ENCODE results near the gene RAB9A.
A peak's percentile ranks its signal among the peaks of the same experiment; 100 is the strongest.
"Not testable (repeated sequence)": the region's sequence is repeated elsewhere in the genome, so short reads cannot be mapped to it uniquely, and the experiment has no call there.

Gene RAB9A

DNA sequence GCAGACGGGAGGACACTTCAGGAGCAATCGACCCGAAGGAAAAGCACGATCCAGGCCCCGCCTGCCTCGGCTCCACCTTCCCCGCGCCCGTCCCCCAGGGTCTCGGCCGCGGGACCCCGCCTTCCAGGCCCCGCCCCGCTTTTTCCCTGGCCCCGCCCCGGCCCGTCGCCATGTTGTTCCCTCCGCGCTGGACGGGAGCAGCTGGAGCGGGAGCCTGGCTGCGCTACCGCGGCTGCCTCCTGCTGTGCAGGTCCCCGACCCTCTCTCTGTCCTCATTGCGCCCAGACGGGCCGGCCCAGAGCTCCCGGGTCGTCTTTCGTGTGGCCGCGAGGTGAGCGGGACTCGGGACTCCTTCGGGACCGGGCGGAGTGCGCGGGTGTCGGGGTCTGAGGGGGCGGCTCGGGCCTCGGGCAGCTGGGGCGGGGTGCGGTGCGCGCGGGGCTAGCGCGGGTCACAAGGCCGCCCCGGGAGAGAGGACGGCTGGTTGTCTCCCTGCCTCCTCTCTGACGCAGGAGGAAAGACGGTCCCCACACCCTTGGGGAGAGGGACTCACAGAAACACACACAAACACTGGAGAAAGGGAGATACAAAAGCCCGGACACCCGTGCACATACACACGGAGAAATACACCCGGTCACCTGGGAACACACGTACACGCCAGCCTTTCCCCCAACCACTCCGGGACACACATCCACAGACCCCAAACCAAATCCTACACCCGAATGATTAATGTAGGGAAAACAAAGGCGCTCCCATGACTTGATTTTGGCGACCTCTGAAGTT, at the start of gene RAB9A:
Gene RAB9A (plus strand): TSS at position 171 of the 783 bp plus-strand sequence. CDS start 19,619 bp downstream, outside the sequence.
- peak; percentile 80 for DNase-seq

DNA sequence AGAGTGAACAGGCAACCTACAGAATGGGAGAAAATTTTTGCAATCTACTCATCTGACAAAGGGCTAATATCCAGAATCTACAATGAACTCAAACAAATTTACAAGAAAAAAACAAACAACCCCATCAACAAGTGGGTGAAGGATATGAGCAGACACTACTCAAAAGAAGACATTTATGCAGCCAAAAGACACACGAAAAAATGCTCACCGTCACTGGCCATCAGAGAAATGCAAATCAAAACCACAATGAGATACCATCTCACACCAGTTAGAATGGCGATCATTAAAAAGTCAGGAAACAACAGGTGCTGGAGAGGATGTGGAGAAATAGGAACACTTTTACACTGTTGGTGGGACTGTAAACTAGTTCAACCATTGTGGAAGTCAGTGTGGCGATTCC, 47.2 kb upstream of the RAB9A start:
- not testable (repeated sequence) for DNase-seq

DNA sequence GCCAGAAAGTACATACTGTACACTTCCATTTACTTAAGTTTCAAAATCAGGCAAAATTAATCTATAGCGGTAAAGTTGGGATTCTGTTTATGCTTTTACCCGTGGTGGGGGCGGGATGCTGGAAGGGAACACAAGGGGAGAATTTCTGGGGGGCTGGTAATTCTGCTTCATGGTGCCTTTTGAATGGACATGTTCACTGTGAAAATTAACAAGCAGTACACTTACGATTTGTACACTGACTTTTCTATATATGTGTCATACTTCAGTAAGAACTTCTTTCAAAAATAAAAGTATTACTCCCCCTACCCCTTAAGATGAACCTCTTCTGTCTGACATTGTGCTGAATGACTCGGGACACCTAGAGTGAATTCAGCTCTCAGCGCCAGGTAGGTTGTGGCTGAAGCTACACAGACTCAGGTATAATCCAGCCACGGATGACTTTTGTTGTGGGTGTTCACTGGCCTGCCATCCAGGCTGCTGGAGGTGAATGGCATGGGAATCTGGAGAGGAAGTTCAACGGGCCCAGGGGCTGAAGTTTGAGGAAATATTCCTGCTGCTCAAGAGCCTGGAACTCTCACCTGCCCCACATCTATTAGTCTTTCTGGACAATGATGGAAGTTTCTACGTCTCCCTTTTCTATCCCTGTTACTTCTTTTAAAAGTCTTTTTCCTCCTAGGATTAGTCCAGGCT, 43.3 kb upstream of the RAB9A start:
- DNase-seq = no peak

DNA sequence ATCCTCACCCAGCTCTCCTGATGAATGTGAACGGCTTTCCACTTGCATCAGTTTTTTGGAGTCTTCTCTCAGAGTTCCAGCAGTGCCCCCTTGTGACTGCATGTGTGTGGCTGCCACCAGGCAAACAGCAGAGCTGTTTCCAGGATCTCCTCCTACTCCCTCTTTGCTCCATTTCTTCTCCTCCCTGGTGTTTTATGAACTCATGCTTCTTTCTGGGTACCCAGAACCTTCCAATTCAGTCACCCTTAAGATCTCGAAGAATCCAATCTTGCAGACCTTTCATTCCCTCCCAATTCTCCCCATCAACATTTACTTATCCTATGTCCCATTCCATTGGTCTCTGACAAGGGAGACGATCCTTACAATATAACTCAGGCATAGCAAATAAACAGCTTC, 42.8 kb upstream of the RAB9A start:
- peak; percentile 30 for DNase-seq

DNA sequence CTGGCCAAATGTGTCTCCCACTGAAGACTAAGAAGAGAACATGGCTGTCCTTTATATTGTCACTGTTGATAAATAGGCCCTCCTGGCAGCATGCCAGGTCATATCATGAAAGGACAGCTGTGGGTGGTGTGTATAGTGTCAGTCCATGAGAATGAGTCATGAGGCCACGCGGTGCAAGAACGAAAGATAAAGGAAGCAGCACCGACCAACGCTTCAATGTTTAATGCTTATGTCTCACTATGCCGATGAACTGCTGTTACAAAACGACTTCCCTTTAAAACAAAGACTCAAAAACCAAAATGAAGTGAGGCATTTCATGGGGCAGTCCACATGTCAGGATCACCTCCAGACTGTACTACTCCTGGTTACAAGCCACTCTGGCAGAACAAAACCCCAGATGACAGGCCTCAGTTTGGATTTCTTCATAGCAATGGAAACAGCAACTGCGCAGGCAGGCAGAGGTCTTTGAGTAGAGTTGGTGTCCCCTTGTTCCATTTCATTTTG, 41.2 kb upstream of the RAB9A start:
- DNase-seq = peak; percentile 44

GRCh38 chrX:13648336-13648735, 40.6 kb upstream of the RAB9A start:
- not testable (repeated sequence) for DNase-seq

GRCh38 chrX:13649838-13650237, 39.1 kb upstream of the RAB9A start:
- DNase-seq = no peak

- no peak for DNase-seq
Observed at GRCh38 chrX:13650318-13650717, 38.6 kb upstream of the RAB9A start.

GRCh38 chrX:13651150-13651549, 37.8 kb upstream of the RAB9A start:
- DNase-seq = no peak

DNA sequence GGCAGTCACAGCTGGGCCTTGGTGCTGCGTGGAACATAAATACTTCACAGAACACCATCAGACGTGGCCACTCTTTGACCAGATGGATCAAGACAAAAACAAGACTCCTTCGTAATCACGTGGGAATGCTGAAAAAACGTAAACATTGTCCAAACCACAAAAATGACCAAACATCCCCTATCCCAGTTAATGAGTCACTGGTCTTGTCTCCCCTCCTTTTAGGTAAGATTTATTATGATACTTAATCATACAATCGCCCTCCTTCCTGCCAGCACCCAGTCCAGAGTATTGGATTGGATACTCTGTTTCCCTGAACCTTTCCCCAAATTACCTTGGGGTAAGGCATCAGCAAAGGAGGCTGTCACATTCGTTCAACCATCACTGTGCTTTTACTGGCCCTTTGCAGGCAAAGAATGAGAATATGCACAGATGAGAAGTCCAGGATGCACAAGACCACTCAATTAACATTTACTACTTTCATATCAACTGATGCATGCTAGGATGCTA, 36.6 kb upstream of the RAB9A start:
- DNase-seq = no peak

- DNase-seq = peak; percentile 87
Observed at GRCh38 chrX:13652850-13653693, 35.9 kb upstream of the RAB9A start, which contains the start of gene TCEANC. Gene TCEANC, plus strand, starts transcription at chrX:13653141. Its CDS starts 9,368 bp downstream, at chrX:13662509.

- DNase-seq = no peak
Observed at GRCh38 chrX:13654116-13654515, 34.8 kb upstream of the RAB9A start.

GRCh38 chrX:13655674-13656073, 33.3 kb upstream of the RAB9A start:
- DNase-seq = no peak

DNA sequence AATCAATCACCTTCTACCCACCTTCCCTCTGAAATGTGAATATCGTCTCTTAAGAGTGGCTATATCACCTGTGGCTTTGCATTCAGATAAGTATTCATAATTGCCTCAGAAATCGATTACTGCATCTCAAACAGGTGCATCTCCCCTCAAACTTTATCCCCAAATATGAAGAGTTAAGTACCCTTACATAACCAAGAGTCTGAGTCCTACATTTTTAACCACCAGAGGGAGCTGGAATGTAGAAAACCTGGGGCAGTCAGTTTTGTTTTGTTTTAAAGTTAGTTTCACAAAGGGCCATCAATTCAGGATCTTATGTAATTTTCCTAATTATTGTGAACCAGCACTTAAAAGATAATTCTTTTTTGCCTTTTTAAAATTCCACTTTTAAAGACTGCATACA, 30.3 kb upstream of the RAB9A start:
- DNase-seq = no peak

DNA sequence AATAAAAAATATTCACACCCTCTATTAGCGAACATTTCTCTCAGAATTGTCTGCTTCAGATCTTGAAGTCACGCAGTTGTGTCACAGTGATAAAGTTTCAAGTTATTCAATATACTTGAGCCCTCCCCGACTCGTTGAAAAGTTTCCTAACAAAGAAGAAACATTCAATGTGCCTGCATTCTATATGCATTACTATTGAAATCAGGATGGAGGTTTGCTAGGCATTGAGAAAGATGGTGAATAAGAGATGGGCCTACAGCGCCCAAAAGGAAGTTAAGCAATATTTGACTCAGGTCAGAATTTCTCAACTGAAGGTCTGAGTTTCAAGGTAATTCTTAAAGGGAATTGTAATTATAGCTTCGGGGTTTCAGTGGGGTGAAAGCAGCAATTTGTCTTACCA, 29.9 kb upstream of the RAB9A start:
- DNase-seq = no peak

GRCh38 chrX:13661735-13662288, 27.1 kb upstream of the RAB9A start:
- DNase-seq = no peak

DNA sequence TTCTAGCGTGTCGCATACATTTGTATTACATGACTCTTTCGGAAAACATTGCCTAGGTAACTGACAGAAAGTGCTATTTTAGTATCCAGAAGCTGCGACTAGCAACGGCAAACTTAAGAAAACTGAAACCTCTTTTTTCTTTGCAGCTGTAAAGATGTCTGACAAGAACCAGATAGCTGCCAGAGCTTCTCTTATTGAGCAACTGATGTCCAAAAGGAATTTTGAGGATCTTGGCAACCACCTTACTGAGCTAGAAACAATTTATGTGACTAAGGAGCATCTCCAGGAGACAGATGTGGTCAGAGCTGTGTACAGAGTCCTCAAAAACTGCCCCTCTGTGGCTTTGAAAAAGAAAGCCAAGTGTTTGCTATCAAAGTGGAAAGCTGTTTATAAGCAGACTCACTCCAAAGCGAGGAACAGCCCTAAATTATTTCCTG, 26.6 kb upstream of the RAB9A start:
- no peak for DNase-seq

GRCh38 chrX:13664020-13664419, 24.9 kb upstream of the RAB9A start:
- no peak for DNase-seq

- no peak for DNase-seq
Observed at GRCh38 chrX:13666836-13667235, 22.1 kb upstream of the RAB9A start.

DNA sequence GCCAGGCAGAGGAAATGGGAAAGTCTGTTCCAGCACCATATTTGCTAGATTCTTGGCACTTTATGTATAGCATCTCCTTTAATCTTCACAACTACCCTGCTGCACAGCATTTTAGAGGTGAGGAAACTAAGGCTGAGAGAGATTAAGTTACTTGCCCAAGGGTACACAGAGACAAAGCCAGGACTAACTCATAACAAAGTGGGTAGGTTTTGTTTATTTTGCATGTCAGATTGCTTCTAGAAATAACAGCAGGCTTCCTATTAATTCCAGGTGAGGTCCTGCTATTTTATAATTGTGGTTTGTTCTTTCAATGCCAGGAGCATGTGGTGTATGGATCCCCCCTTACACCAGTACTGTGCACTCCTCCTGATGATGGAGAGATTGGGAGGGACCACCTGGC, 21.0 kb upstream of the RAB9A start:
- DNase-seq = no peak

- peak; percentile 29 for DNase-seq
Observed at GRCh38 chrX:13669246-13669737, 19.6 kb upstream of the RAB9A start.

GRCh38 chrX:13669755-13670154, 19.2 kb upstream of the RAB9A start:
- DNase-seq = not testable (repeated sequence)
